OCI-LY1 (cell line): ENCODE measurements around the gene LTF.

Experiments
- H2AFZ ChIP-seq: fragments of 200-600 bp; sonication (generic), shearing (Covaris generic); 2 replicates; pipeline ENCODE4 v1.6.0; 2014; ENCODE audit warnings: antibody characterized with exemption, mild to moderate bottlenecking, low read length
- H3F3A ChIP-seq: fragments of 200-600 bp; sonication (generic), shearing (Covaris generic); 2 replicates; pipeline ENCODE4 v1.6.0; 2014; ENCODE audit warnings: mild to moderate bottlenecking, antibody characterized with exemption, low read length, moderate library complexity; ENCODE audit not compliant: insufficient read depth
- H3K27ac ChIP-seq: fragments of 200-600 bp; sonication (generic); 2 replicates; pipeline ENCODE4 v1.5.1; 2014; ENCODE audit warnings: low read length, mixed run types, mild to moderate bottlenecking, low read depth; ENCODE audit not compliant: poor library complexity, severe bottlenecking
- H3K27me3 ChIP-seq: fragments of 200-600 bp; sonication (generic); 2 replicates; pipeline ENCODE4 v1.6.0; 2014; ENCODE audit warnings: antibody characterized with exemption, mild to moderate bottlenecking, low read length, moderate library complexity; ENCODE audit not compliant: insufficient read depth
- H3K36me3 ChIP-seq: fragments of 200-600 bp; sonication (generic); 2 replicates; pipeline ENCODE4 v1.6.1; 2014; ENCODE audit warnings: mild to moderate bottlenecking, antibody characterized with exemption, low read length, moderate library complexity, mixed read lengths; ENCODE audit not compliant: insufficient read depth
- H3K4me1 ChIP-seq: fragments of 200-600 bp; sonication (generic); 2 replicates; pipeline ENCODE4 v1.5.1; 2014; ENCODE audit warnings: mild to moderate bottlenecking, low read length, moderate library complexity; ENCODE audit not compliant: insufficient read depth, severe bottlenecking
- H3K4me2 ChIP-seq: fragments of 200-600 bp; sonication (generic), shearing (Covaris generic); 2 replicates; pipeline ENCODE4 v1.6.1; 2014; ENCODE audit warnings: low read length
- H3K4me3 ChIP-seq: fragments of 200-600 bp; sonication (generic); 2 replicates; pipeline ENCODE4 v1.5.1; 2014; ENCODE audit warnings: low read length, low read depth, mild to moderate bottlenecking, mixed read lengths; ENCODE audit not compliant: poor library complexity, severe bottlenecking
- H3K79me2 ChIP-seq: fragments of 200-600 bp; shearing (Covaris generic); 2 replicates; pipeline ENCODE4 v1.6.1; 2016; ENCODE audit warnings: mixed run types, low read length, mixed read lengths; ENCODE audit not compliant: insufficient read depth
- H3K9ac ChIP-seq: fragments of 200-600 bp; sonication (generic), shearing (Covaris generic); 2 replicates; pipeline ENCODE4 v1.6.1; 2014; ENCODE audit warnings: mild to moderate bottlenecking, low read length, mixed read lengths
- H3K9me2 ChIP-seq: fragments of 200-600 bp; sonication (generic), shearing (Covaris generic); 2 replicates; pipeline ENCODE4 v1.6.1; 2014; ENCODE audit warnings: low read depth, mild to moderate bottlenecking, low read length, mixed read lengths
- H3K9me3 ChIP-seq: fragments of 200-600 bp; shearing (Covaris generic); 2 replicates; pipeline ENCODE4 v1.6.1; 2014; ENCODE audit warnings: low read length, mixed read lengths
- H4K20me1 ChIP-seq: fragments of 200-600 bp; sonication (generic), shearing (Covaris generic); 2 replicates; pipeline ENCODE4 v1.6.0; 2016; ENCODE audit warnings: mild to moderate bottlenecking, low read length; ENCODE audit not compliant: insufficient read depth
- EZH2 ChIP-seq: fragments of 200-600 bp; sonication (generic), shearing (Covaris generic); IDR thresholded peaks from 2 replicates; pipeline ENCODE4 v1.8.0; 2017; ENCODE audit warnings: borderline replicate concordance, mixed run types, mild to moderate bottlenecking, antibody characterized with exemption, low read length, moderate library complexity, mixed read lengths
- TF ChIP-seq, protein P1 (sequence below): fragments of 200-600 bp; sonication (generic), shearing (Covaris generic); IDR thresholded peaks from 2 replicates; pipeline ENCODE4 v1.5.1; 2017; ENCODE audit warnings: mild to moderate bottlenecking, antibody characterized with exemption, low read length, moderate library complexity, mixed read lengths

The LTF gene

DNA sequence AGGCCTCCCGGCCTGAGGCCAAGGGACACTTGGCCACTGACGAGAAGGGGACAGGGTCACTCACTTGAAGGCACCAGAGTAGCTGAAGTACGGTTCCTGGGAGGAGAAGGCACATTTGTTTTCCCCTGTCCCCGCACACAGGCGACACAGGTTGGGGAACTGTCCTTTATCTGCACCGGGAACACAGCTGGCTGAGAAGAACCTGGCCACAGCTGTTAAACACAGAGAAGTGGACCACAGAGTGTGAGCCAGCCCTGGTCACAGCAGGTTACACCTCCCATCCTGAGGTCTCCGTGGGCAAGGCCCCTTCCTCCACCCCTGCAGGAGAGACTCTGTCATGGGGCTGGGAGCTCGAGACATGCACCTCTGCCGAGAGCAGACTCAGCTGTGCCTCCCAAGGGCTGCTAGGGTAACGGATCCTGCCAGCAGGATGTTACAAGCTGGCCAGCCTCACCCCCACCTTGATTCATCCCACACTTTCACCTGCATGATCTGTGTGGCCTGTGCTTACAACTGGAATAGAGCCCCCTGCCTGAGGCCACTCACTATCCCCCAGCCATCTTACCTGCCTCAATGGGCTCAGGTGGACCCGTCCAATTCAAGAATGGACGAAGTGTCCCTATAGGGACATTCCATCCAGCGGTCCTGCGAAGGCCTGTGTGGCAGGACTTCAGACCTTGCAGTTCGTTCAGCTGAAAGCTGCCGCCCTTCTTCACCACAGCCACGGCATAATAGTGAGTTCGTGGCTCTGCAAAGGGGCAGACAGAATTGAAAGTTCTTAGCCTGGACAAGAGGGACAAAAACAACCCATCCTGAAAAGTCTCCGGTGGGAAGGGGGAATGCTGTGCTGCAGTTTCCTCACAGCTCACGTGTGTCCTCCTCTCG, 9.2 kb downstream of the LTF start:
- H2AFZ ChIP-seq, result no peak overlapping the region
- no peak overlapping the region for H3K27ac ChIP-seq
- no peak overlapping the region for H3K9ac ChIP-seq
- H3K9me2 ChIP-seq, result no peaks in the 10 kb centered on the region
- no peaks in the 10 kb centered on the region for H3K9me3 ChIP-seq
- H4K20me1 ChIP-seq, result no peaks in the 10 kb centered on the region
- H3K79me2 ChIP-seq, result no peaks in the 10 kb centered on the region
- H3K36me3 ChIP-seq, result no peaks in the 10 kb centered on the region
- H3K4me2 ChIP-seq, result no peak overlapping the region
- H3F3A ChIP-seq, result no peaks in the 10 kb centered on the region
- no peaks in the 10 kb centered on the region for H3K27me3 ChIP-seq
- TF ChIP-seq, protein P1, sequence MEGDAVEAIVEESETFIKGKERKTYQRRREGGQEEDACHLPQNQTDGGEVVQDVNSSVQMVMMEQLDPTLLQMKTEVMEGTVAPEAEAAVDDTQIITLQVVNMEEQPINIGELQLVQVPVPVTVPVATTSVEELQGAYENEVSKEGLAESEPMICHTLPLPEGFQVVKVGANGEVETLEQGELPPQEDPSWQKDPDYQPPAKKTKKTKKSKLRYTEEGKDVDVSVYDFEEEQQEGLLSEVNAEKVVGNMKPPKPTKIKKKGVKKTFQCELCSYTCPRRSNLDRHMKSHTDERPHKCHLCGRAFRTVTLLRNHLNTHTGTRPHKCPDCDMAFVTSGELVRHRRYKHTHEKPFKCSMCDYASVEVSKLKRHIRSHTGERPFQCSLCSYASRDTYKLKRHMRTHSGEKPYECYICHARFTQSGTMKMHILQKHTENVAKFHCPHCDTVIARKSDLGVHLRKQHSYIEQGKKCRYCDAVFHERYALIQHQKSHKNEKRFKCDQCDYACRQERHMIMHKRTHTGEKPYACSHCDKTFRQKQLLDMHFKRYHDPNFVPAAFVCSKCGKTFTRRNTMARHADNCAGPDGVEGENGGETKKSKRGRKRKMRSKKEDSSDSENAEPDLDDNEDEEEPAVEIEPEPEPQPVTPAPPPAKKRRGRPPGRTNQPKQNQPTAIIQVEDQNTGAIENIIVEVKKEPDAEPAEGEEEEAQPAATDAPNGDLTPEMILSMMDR, result no peak
- TF ChIP-seq EZH2, result no peak
- no peak overlapping the region for H3K4me3 ChIP-seq
- no peaks in the 10 kb centered on the region for H3K4me1 ChIP-seq

DNA sequence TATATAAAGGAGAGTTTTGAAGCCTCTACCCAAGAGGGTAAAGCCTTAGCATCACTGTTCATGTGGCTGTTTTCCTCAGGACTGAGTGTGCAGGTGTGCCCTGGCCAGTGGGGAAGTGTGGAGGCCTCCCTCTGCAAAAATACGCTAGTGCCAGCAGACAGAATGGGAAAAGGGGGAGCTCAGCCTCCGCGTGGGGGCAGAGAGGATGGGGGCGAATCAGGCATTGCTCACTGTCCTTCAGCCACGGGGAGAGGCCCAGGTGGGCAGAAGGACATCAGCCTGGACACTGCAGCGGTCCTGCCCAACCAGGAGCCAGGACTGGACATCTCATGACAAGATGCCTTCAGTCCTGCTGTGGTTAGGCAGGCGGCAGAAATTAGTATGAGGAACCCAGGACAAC, 10.1 kb downstream of the LTF start:
- no peak overlapping the region for H2AFZ ChIP-seq
- no peaks in the 10 kb centered on the region for H4K20me1 ChIP-seq
- no peak overlapping the region for H3K9ac ChIP-seq
- no peaks in the 10 kb centered on the region for H3K9me2 ChIP-seq
- H3F3A ChIP-seq, result no peaks in the 10 kb centered on the region
- H3K4me2 ChIP-seq, result no peak overlapping the region
- H3K27ac ChIP-seq, result no peak overlapping the region
- TF ChIP-seq EZH2, result no peak
- TF ChIP-seq, protein P1, result no peak
- no peak overlapping the region for H3K4me3 ChIP-seq
- no peaks in the 10 kb centered on the region for H3K4me1 ChIP-seq
- H3K9me3 ChIP-seq, result no peaks in the 10 kb centered on the region
- no peaks in the 10 kb centered on the region for H3K27me3 ChIP-seq
- H3K79me2 ChIP-seq, result no peaks in the 10 kb centered on the region
- no peaks in the 10 kb centered on the region for H3K36me3 ChIP-seq

GRCh38 chr3:46454209-46454595, 10.5 kb downstream of the LTF start:
- Histone ChIP-seq H3K9me2 (no peaks in the 10 kb centered on the region), H3K4me2 (no peak overlapping the region), H3K9me3 (no peaks in the 10 kb centered on the region), H3F3A (no peaks in the 10 kb centered on the region), H3K9ac (no peak overlapping the region), H3K79me2 (no peaks in the 10 kb centered on the region), H2AFZ (no peak overlapping the region), H4K20me1 (no peaks in the 10 kb centered on the region), H3K4me3 (no peak overlapping the region), H3K4me1 (no peaks in the 10 kb centered on the region), H3K27me3 (no peaks in the 10 kb centered on the region), H3K27ac (no peak overlapping the region), H3K36me3 (no peaks in the 10 kb centered on the region)
- no peak for TF ChIP-seq EZH2
- TF ChIP-seq, protein P1, result no peak
